ENCODE results near the gene OR14A16. TPM values are rescaled to one million over a fixed set of nuclear protein-coding genes. Genes with fewer than 3 reads are reported as not detected.

Gene OR14A16, protein sequence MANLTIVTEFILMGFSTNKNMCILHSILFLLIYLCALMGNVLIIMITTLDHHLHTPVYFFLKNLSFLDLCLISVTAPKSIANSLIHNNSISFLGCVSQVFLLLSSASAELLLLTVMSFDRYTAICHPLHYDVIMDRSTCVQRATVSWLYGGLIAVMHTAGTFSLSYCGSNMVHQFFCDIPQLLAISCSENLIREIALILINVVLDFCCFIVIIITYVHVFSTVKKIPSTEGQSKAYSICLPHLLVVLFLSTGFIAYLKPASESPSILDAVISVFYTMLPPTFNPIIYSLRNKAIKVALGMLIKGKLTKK
- total RNA-seq (2022) = not detected in 2 replicates
- not detected for Bru-seq, nascent RNA
- not detected for BruChase-seq, experiment 1, labeled RNA remaining after a 6-hour chase
- not detected for BruChase-seq, experiment 2, labeled RNA remaining after a 2-hour chase
- long read RNA-seq = 0 reads

- no peaks in the 10 kb centered on the region for H3K27me3 Mint-ChIP-seq (ENCODE audit: unreplicated experiment)
- CTCF ChIA-PET = no interaction called here
- H3K4me1 Mint-ChIP-seq (ENCODE audit: low read depth, unreplicated experiment) = no peaks in the 10 kb centered on the region
- no peak within 1 kb of the TSS for H3K27ac Mint-ChIP-seq (ENCODE audit: unreplicated experiment)
- H3K36me3 Mint-ChIP-seq (ENCODE audit: insufficient read depth, unreplicated experiment) = no peaks in the 10 kb centered on the region
- DNase-seq = no peak
- TF ChIP-seq, protein P1, sequence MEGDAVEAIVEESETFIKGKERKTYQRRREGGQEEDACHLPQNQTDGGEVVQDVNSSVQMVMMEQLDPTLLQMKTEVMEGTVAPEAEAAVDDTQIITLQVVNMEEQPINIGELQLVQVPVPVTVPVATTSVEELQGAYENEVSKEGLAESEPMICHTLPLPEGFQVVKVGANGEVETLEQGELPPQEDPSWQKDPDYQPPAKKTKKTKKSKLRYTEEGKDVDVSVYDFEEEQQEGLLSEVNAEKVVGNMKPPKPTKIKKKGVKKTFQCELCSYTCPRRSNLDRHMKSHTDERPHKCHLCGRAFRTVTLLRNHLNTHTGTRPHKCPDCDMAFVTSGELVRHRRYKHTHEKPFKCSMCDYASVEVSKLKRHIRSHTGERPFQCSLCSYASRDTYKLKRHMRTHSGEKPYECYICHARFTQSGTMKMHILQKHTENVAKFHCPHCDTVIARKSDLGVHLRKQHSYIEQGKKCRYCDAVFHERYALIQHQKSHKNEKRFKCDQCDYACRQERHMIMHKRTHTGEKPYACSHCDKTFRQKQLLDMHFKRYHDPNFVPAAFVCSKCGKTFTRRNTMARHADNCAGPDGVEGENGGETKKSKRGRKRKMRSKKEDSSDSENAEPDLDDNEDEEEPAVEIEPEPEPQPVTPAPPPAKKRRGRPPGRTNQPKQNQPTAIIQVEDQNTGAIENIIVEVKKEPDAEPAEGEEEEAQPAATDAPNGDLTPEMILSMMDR (IDR thresholded peaks at IDR 0.05; ENCODE audit: unreplicated experiment) = no peak
- intact Hi-C loops (cut with micrococcal nuclease; ENCODE audit: unreplicated experiment) = no loop called here
- H3K4me3 Mint-ChIP-seq (ENCODE audit: low read depth, unreplicated experiment) = no peak within 1 kb of the TSS
- no TSS peak for BruUV-seq (replicated peaks)
- H3K9me3 Mint-ChIP-seq (ENCODE audit: low read depth, unreplicated experiment) = peaks cover 15% of the 10 kb centered on the region
Observed at GRCh38 chr1:247824023-247824422, at the start of gene OR14A16. TSS of gene OR14A16 (minus strand) at chr1:247824119. CDS start at chr1:247815729, 8,390 bp downstream.

- TF ChIP-seq, protein P1 (IDR thresholded peaks at IDR 0.05; ENCODE audit: unreplicated experiment) = no peak
- intact Hi-C loops (cut with micrococcal nuclease; ENCODE audit: unreplicated experiment) = no loop called here
Observed at GRCh38 chr1:247865416-247865815, 41.5 kb upstream of the OR14A16 start.

DNA sequence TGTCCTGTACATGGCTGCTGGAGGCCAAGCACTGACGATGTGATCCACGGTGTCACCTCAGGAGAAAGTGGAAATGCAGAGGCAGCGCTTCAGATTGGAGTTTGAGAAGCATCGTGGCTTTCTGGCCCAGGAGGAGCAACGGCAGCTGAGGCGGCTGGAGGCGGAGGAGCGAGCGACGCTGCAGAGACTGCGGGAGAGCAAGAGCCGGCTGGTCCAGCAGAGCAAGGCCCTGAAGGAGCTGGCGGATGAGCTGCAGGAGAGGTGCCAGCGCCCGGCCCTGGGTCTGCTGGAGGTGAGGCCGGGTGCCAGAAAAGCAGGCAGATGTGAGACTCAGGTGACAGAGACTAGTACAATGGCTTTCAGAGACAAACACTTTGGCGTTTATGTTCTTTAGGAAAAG lies 40.7 kb upstream of the OR14A16 start:
- DNase-seq = no peak
- Mint-ChIP-seq H3K4me3 (ENCODE audit: low read depth, unreplicated experiment) (no peak overlapping the region), H3K4me1 (ENCODE audit: low read depth, unreplicated experiment) (no peaks in the 10 kb centered on the region), H3K27ac (ENCODE audit: unreplicated experiment) (no peak overlapping the region), H3K27me3 (ENCODE audit: unreplicated experiment) (no peaks in the 10 kb centered on the region), H3K9me3 (ENCODE audit: low read depth, unreplicated experiment) (peaks cover 15% of the 10 kb centered on the region), H3K36me3 (ENCODE audit: insufficient read depth, unreplicated experiment) (no peaks in the 10 kb centered on the region)
- TF ChIP-seq, protein P1 (IDR thresholded peaks at IDR 0.05; ENCODE audit: unreplicated experiment) = no peak
- intact Hi-C loops (cut with micrococcal nuclease; ENCODE audit: unreplicated experiment) = no loop called here
- BruUV-seq (replicated peaks) = no TSS peak
- CTCF ChIA-PET = no interaction called here

More at GRCh38 chr1:247865416-247865815, 41.5 kb upstream of the OR14A16 start:
- Mint-ChIP-seq H3K27ac (ENCODE audit: unreplicated experiment) (no peak overlapping the region), H3K36me3 (ENCODE audit: insufficient read depth, unreplicated experiment) (no peaks in the 10 kb centered on the region), H3K4me3 (ENCODE audit: low read depth, unreplicated experiment) (no peak overlapping the region), H3K9me3 (ENCODE audit: low read depth, unreplicated experiment) (peaks cover 18% of the 10 kb centered on the region), H3K4me1 (ENCODE audit: low read depth, unreplicated experiment) (no peaks in the 10 kb centered on the region), H3K27me3 (ENCODE audit: unreplicated experiment) (no peaks in the 10 kb centered on the region)
- DNase-seq = no peak
- CTCF ChIA-PET = no interaction called here
- BruUV-seq (replicated peaks) = no TSS peak

GRCh38 chr1:247862756-247863155 lies 38.8 kb upstream of the OR14A16 start:
- no peak for DNase-seq
- BruUV-seq (replicated peaks) = no TSS peak
- Mint-ChIP-seq H3K9me3 (ENCODE audit: low read depth, unreplicated experiment) (peaks cover 17% of the 10 kb centered on the region), H3K27me3 (ENCODE audit: unreplicated experiment) (no peaks in the 10 kb centered on the region), H3K4me3 (ENCODE audit: low read depth, unreplicated experiment) (no peak overlapping the region), H3K36me3 (ENCODE audit: insufficient read depth, unreplicated experiment) (no peaks in the 10 kb centered on the region), H3K27ac (ENCODE audit: unreplicated experiment) (no peak overlapping the region), H3K4me1 (ENCODE audit: low read depth, unreplicated experiment) (no peaks in the 10 kb centered on the region)
- CTCF ChIA-PET = no interaction called here
- intact Hi-C loops (cut with micrococcal nuclease; ENCODE audit: unreplicated experiment) = no loop called here
- TF ChIP-seq, protein P1 (IDR thresholded peaks at IDR 0.05; ENCODE audit: unreplicated experiment) = no peak

Data from Calu3 (cell line).